AG09319 (cell line): Measurements from ENCODE around the gene LSAMP.

Source experiments
- DNase-seq: peaks from one replicate; pipeline ENCODE4 v3.0.0-alpha.2; 2010; ENCODE audit warnings: low read depth; ENCODE audit errors: extremely low read depth
- CTCF ChIP-seq: IDR thresholded peaks from 2 replicates; pipeline ENCODE4 v1.5.1; 2011; ENCODE audit warnings: low read depth, mild to moderate bottlenecking, inconsistent platforms, low read length, moderate library complexity

LSAMP gene

GRCh38 chr3:116139641-116140040 lies 305.6 kb downstream of the LSAMP start:
- TF ChIP-seq CTCF, result no peak
- DNase-seq, result no peak

- no peak for DNase-seq
- TF ChIP-seq CTCF, result no peak
Observed at GRCh38 chr3:116135457-116136085, 309.7 kb downstream of the LSAMP start.

GRCh38 chr3:116129187-116129946 lies 315.9 kb downstream of the LSAMP start:
- no peak for TF ChIP-seq CTCF
- no peak for DNase-seq

GRCh38 chr3:116127464-116127863 lies 317.8 kb downstream of the LSAMP start:
- DNase-seq, result no peak
- no peak for TF ChIP-seq CTCF

GRCh38 chr3:116124166-116124565 lies 321.1 kb downstream of the LSAMP start:
- no peak for DNase-seq
- no peak for TF ChIP-seq CTCF

GRCh38 chr3:116118475-116119169 lies 326.7 kb downstream of the LSAMP start:
- no peak for TF ChIP-seq CTCF
- no peak for DNase-seq

- no peak for TF ChIP-seq CTCF
- no peak for DNase-seq
Observed at GRCh38 chr3:116114586-116114985, 330.7 kb downstream of the LSAMP start.
